LHCN-M2 (cell line): Measurements from ENCODE around the gene PRPF40A. TPM values are rescaled to one million over a fixed set of nuclear protein-coding genes. Genes with fewer than 3 reads are reported as not detected.

ENCODE experiments used
- DNase-seq: peaks from one replicate; pipeline ENCODE4 v3.0.0-alpha.2; 2012; ENCODE audit warnings: low read depth
- total RNA-seq: library from RNA; depleted of rRNA; stranded (reverse); fragments of >200 nt; gene quantifications from 2 replicates; pipeline ENCODE4 v1.2.3, GENCODE V29; 2014

The PRPF40A gene
- total RNA-seq, 1 experiment from 2014 or later: 133 TPM

DNA sequence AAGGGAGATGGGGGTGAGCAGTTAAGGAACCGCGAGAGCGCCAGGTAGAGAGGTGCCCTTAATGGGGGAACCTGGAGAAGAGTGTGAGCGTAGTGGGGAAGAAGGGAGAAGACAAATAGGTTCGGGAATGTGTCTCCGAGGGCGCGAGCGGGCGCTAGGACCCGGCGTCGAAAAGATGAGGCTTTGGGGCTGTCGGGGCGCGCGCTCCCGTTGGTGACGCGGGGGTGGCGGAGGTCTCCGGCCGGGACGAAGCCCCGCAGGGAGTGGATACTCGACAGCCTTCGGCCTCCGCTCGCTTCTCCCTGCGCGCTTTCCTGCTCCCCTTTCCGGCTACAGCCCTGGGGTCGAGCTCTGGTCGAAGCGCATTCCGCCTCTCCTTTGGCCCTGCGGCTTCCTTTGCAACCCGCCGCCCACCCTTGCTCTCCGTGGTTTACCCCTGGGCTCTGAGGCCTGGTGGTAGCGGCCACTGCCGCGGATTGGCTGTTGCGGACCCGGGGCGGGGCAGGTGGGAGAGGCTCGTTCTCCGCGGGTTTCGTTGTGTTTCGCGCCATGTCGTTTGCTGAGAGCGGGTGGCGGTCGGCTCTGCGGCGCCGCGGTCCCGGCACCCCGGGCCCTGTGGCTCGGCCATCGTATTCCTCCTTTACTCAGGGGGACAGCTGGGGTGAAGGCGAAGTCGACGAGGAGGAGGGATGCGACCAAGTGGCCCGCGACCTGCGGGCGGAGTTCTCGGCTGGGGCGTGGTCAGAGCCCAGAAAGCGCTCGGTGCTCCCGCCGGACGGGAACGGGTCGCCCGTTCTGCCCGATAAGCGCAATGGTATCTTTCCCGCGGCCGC, 1.0 kb upstream of the PRPF40A start, which contains the start of gene ARL6IP6:
Gene ARL6IP6 (plus strand): TSS at position 545 of the 833 bp plus-strand sequence. CDS start 5 bp downstream, at position 550.
- DNase-seq: peak; percentile 88

DNA sequence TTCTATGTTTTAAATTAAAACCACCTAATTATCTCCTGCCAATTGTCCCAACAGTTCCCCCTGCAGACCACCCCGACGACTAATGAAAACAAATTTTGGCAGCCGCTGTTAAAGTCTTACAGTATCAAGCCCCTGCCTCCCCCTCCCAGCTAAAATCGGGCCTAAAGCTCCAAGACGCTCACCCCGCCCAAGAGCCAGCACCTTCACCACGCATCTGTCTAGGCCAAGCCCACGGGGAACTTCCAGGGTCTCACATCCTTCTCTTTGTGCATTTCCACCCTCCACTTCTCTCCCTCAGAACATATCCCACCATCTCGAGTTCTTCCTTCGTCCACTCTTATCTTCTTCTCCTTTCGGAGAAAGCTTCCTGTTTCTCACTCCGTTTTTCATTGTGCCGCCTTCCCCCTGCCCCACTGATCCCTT, 445 bp downstream of the PRPF40A start:
- peak; percentile 30 for DNase-seq

DNA sequence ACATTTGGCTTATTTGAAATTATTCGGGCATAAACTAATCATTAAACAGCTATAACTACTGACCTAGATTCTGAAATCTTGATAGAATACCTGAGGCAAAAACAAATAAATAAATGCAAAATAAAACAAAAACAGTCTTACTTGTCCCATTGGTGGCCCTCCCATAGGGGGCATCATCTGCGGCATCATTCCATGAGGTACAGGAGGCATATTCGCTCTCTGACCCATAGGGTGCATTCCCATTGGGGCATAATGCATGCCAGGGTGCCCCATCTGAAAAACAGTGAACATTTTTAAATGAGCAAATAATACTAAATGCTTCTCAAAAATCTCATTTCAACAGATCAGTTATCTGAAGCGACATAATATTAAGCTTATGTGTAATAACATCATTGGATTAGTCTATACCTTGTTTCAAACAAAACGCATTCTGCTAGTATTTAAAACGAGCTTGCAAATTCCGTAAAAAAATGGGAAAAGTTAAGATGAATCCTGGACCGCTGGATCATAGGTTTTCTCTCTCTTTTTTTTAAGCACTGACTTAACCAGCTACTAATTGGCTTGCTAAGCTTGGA, 1.3 kb downstream of the PRPF40A start:
- DNase-seq: peak; percentile 66

DNA sequence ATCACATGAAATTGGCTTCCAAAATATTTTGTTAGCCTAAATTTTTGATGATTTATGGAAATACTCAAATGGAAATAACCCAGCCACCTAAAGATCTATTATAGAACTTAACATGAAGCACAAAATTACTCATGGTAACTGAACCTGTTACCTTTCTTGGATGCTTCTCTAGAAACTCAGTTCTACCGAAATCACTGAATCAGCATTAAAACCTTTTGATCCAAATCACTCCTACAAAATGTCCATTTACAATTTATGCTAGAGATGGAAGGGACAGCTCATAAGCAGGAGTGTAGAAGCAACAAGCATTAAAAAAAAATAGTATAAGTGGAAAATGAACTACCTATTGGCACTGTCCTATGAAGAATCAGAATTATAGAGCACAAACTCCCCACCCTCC, 2.1 kb downstream of the PRPF40A start:
- no peak for DNase-seq

DNA sequence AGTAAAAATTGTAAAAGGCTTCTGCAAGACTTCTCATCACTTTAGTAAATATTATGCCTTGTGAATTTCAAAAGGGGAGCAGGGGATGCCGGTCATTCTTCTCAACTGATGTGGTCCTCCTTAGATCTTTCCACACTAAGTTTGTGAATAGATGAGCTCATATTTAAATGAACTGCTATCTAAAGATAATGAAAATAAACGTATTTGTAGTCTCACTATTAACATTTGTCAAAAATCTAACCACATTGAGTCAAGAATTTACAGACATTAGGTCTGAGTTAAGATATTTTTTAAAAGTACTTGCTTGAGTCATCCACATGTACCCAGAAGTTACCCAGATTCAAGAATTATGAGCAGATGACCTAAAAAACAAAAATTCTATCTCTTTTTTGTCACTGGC, 6.5 kb downstream of the PRPF40A start:
- DNase-seq: no peak

DNA sequence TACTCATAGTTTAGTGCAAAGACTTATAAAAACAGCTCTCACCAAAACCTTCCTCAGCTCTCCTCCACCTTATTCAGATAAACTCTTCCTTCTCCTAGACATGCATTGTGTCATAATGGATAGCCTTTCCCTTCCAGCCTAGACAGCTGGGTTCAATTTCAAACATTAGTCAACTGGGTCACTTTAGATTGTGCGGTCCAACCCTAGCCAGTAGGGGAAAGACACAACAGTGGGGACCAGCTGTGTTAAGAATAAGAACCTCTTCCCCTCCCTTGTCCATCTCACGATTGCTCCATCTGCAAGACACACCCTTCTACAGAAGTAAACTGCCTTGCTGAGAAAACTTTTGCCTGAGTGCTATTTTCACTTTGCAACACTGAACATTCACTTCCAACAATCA, 8.5 kb downstream of the PRPF40A start:
- no peak for DNase-seq

DNA sequence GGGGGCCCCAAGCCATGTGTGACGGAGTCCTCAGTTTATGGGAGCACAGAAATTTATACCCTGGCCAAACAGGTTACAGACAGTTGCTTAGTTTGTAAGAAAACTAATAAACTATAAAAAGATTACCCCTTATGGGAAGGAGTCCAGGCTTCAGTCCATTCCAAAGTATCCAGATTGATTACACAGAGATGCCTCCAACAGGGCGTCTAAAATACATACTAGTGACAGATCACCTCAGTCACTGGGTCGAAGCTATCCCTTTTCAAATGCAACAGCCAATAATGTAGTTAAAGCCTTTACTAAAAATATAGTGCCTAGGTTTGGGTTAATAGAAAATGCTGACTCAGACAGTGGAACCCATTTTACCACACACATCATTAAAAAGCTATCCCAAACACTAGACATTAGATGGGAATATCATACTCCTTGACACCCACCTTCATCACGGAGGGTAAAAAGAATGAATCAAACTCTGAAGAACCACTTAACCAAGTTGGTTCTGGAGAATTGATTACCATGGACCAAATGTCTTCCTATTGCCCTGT, 10.7 kb downstream of the PRPF40A start:
- no peak for DNase-seq

DNA sequence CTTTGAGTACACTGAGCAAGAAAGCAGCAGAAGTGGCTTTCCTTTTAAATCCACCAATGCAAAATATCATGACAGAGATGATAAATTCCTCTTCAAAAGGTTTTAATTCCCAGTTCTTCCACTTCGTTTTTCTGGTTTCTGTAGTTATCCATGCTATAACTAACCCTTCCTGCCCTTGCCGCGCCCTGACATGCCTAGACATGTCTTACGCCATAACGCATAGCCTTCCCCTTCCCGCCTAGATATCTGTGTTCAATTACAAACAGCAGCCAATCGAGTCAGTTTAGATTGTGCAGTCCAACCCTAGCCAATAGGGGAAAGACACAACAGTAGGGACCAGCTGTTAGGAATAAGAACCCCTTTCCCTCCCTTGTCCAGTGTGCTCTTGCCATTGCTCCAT, 16.1 kb downstream of the PRPF40A start:
- no peak for DNase-seq

DNA sequence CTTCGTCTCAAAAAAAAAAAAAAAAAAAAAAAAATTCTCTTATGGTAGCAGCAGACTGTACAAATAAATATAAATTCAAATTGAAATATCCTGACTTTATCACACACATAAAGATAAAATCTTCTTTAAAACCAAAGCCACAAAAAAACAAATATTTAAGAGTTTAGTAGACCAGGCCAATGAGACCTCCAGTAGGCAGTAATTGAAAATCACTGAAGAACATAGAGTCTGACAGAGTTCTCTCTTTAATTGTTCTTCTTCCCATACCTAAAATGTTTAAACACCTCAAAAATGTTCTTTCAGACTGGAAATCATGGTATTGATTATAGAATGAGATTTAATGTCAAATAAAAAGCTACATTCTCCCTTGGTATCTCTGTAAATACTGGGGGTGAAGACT, 20.8 kb downstream of the PRPF40A start:
- no peak for DNase-seq

DNA sequence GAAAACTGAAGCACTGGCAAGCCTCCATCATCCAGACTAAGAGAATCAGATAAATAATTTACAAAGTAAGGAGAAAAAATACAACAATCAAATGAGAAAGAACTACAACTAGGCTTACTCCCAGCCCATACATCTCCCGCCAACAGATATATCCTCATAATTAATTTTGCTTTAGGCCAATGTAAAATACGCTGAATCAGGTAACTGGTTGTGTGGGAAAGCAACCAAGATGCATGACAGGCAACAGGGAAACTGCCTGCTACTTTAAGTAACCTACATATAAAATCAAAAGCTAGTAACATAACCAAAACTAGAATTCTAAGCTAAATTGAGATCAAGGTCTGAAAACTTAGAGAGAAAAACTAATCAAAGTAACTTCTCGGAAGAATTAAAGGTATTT, 21.5 kb downstream of the PRPF40A start:
- no peak for DNase-seq

DNA sequence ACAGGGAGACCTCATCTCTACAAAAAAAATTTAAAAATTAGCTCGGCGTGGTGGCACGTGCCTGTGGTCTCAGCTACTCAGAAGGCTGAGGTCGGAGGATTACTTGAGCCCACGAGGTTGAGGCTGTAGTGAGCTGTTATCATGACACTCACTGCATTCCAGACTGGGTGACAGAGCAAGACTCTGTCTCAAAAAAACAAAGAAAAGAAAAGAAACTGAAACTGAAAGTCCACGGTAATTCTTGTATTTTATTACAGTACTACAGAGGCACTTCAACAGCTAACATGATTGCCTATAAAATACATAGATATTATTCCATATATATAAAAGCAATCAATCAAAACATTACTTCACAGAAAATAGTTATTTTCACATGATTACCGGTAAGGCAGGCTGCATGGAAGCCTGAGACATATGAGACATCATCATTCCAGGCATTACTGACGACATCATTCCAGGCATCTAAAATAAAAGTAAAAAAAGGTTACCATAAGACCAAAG, 23.1 kb downstream of the PRPF40A start:
- peak; percentile 88 for DNase-seq

DNA sequence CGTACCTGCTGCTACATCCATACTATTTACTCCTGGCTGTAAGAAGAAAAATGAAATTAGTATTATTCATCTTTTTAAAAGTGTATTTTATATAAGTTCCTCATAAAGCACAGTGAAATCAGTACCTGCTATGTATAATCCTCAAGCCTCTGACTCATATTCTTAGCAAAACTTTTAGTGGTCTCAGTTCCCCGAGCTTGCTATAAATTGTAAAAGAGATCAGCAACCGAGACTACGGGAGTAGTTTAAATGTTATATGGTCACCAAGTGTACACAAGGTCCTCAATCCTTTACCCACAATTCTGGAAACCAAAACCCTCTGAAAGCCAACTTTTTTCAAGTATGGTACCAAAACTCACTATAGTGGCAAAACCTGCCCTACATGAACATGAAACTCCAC, 24.2 kb downstream of the PRPF40A start:
- no peak for DNase-seq

DNA sequence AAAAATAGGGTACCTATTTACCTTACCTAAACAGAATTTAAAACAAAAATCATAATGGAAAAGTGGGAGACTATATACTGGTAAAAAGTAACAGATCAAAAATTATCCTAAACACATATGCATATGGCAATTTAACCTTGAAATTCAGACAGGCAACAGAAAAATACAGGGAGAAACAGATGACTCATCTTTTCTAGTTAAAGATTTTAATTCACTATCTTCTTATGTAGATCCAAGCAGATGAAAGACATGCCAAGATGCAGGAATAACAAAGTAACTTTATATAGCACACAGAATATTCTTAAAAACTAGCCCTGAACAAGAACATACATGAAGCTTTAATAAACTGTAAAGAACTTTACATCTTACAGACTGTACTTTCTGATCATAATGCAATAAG, 30.9 kb downstream of the PRPF40A start:
- no peak for DNase-seq

DNA sequence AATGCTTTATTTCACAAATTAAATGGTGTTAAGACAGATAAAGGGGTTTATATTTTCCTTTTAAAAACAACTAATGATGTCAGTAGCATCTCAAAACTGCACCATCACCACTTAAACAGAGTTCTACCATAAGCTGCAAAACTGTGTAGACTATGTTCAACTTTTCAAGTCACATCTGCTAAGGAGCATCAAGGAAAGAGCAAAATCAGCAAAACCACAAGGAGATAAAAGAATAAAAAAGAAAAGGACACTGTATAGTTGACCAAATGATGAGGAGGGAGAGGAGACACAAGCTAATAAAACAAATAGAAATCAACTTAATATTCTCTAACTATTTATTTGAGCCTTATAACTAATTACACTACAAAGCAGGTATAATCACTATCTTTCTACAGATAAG, 33.9 kb downstream of the PRPF40A start:
- DNase-seq: no peak

DNA sequence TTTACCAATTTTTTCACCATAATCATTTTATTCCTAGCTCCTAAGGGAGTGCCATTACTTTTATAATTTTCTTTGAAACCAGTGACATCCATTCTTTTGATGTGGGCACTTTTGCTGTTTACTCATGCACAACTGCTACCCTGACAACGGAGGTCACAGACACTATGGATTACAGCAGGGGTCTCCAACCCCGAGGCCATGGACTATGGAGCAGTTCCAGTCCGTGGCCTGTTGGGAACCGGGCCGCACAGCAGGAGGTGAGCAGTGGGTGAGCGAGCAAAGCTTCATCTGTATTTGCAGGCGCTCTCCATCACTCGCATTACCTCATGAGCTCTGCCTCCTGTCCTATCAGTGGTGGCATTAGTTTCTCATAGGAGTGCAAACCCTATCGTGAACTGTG, 34.6 kb downstream of the PRPF40A start:
- DNase-seq: no peak

DNA sequence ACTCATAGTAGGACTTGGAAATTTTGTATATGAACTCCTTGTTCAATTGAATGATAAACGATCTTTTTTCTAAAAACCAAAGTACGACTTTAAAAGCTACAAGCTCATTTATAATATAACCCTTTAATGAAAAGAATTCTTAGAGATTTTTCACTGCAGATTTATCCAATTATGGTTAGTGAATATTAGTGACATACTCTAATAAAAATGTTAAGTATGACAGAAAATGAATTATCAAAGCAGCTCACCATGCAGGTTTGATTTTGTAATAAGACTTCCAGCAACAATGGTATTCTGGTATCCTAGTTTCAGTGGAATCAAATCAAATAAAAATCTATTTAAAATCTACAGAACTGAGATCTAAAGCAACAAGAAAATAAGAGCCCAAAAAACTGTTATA, 38.5 kb downstream of the PRPF40A start:
- DNase-seq: no peak

DNA sequence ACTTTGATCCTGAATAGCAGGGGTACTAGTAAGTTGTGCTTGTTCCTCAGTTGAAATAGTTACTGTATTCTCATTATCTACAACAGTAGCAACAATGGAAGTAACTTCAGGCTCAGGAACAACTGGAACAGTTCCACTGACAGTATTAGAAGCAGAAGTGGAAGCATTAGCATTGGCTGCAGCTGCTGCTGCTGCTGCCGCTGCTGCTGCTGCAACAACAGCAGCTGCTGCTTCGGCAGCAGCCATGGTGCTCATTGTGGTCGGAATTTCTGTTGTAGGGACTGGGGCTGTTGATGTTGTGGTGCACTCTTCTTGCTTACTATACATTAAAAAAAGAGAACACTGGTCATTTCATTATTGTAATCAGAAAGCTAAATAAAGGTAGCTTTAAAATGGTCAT, 40.8 kb downstream of the PRPF40A start:
- DNase-seq: peak; percentile 73

DNA sequence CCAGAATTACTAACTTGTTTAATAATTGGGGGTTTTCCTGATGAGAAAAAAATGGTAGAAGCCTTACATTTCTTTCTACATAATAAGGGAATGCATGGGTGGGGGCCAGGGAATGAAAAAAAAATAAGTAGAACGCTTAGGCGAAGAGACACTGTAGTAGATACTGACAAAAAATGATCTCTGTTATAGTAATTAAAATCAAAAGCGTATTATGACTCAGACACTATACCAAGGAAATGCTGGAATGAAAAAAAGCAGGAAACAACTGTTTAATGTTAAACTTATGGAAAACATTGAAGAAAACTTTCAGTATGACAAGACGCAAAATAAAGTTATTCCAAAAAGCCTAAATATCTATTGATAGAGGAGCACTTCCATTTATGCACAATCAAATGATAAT, 42.9 kb downstream of the PRPF40A start:
- DNase-seq: no peak

DNA sequence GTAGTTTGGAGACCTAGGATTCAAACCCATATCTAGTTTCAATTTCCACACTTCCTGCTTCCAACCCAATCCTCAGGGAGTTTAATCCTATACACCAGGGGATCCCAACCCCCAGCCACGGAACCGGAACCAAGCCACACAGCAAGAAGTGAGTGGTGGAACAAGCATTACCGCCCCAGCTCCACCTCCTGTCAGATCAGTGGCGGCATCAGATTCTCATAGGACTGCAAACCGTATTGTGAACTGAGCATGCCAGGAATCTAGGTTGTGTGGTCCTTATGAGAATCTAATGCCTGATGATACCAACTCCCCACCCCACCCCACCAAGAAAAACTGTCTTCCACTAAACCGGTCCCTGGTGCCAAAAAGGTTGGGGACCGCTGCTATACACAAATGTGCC, 52.5 kb downstream of the PRPF40A start:
- no peak for DNase-seq

DNA sequence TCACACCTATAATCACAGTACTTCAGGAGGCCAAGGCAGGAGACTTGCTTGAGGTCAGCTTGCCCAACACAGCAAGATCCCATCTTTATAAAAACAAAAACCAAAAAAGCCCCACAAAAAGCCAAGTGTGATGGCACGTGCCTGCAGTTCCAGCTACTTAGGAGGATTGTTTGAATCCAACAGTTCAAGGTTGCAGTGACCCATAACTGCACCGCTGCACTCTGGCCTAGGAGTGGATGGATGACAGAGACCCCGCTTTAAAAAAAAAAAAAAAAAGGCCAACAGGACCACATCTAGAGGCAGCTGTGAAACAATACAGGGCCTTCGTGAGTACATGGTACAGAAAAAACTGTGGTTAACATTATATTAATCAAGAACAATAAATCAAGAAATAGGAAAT, 56.2 kb downstream of the PRPF40A start:
- no peak for DNase-seq

DNA sequence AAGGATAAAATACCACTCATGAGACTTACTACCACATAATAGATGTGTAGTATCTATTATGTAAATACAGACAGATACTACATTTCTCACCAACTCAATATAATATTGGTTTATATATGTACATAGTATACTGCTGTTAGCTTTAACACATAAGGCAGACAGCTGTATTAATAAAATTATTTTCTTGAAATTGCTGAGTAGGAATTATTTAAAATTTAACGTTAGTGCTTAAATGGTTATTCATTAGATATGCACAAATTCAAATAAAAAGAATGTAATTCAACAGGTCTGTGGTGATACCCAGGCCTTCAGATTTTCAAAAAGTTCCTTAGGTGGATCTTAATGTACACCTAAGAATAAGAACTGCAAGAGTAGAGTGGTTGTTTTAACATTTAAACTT, 59.0 kb downstream of the PRPF40A start:
- no peak for DNase-seq

DNA sequence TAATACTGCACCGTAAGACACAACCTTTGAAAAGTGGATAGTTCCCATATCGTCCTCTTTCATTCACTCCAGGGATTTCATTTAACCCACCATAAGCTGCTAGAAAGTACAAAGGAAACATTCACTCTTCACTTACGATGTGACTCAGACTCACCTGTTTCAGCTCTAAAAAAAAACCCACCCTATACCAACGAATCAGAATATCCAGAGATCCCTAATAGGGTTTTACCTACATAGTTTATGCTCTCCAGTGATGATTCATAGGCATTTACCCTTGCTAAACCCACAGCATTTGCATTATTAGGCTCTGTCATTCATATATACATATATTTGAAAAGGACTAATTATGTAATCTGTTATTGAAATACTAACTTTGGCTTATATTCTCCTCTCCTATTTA, 60.2 kb downstream of the PRPF40A start:
- DNase-seq: no peak

DNA sequence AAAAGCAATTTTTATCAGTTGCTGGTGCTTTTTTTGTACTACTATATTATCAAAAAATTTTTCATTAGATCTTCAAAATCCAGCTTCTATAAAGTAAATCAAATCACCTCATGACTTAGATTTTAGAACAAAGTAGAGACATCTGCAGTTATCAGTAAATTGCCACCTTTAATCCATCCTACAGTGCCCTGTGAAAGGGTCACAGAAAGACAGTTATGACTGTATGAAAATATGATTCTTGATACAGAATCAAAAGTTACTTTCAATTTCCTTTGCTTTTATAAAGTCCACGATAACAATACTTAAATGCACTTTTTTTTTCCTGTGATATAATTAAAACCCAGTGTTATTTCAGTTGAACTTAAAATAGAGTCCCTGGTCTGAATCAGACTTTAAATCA, 61.4 kb downstream of the PRPF40A start:
- no peak for DNase-seq
